Cardiac muscle cell (in vitro differentiated cells and primary cell): ENCODE data around the gene OR4D1. TPM values are rescaled to one million over a fixed set of nuclear protein-coding genes. Genes with fewer than 3 reads are reported as not detected.
A peak's percentile ranks its signal among the peaks of the same experiment; 100 is the strongest.

ENCODE experiments used
- DNase-seq, 2 donors: peaks; one replicate each; pipeline versions ENCODE4 v3.0.0 to v3.0.0-alpha.2; 2010 to 2017; ENCODE audit warnings: low read depth in 1 of 2, low spot score in 1 of 2
- H3K27ac ChIP-seq: fragments of 200-600 bp; sonication (generic); 2 replicates; pipeline ENCODE4 v1.5.1; 2016
- H3K27me3 ChIP-seq: fragments of 200-600 bp; sonication (generic); 2 replicates; pipeline ENCODE4 v1.6.0; 2016; ENCODE audit warnings: control low read depth
- H3K36me3 ChIP-seq: fragments of 200-600 bp; sonication (generic); 2 replicates; pipeline ENCODE4 v1.5.1; 2016; ENCODE audit warnings: control low read depth
- H3K4me1 ChIP-seq: fragments of 200-600 bp; sonication (generic); 2 replicates; pipeline ENCODE4 v1.8.1; 2017; ENCODE audit warnings: low read depth, mild to moderate bottlenecking, mixed run types
- H3K4me3 ChIP-seq: fragments of 200-600 bp; sonication (generic); 2 replicates; pipeline ENCODE4 v1.5.1; 2016; ENCODE audit warnings: mild to moderate bottlenecking
- H3K9me3 ChIP-seq: fragments of 200-600 bp; sonication (generic); 2 replicates; pipeline ENCODE4 v1.5.1; 2017; ENCODE audit warnings: low read depth, mild to moderate bottlenecking, control low read depth
- polyA plus RNA-seq: library from polyadenylated mRNA; unstranded; fragments of >200 nt; fragmentation: Nextera tagmentation; extraction: Ambion mirVana; gene quantifications from 2 replicates; pipeline ENCODE4 v1.2.1, GENCODE V29; 2016
- total RNA-seq: library from RNA; depleted of rRNA; stranded (reverse); fragments of >200 nt; gene quantifications from 2 replicates; pipeline ENCODE4 v1.2.3, GENCODE V29; 2016
- TF ChIP-seq, protein P1 (sequence below): IDR thresholded peaks from 2 replicates; pipeline ENCODE4 v1.5.1; 2012; ENCODE audit warnings: low read depth, mild to moderate bottlenecking, low read length

The OR4D1 gene
- total and polyA plus RNA-seq, 2 experiments from 2014 or later, result not detected

DNA sequence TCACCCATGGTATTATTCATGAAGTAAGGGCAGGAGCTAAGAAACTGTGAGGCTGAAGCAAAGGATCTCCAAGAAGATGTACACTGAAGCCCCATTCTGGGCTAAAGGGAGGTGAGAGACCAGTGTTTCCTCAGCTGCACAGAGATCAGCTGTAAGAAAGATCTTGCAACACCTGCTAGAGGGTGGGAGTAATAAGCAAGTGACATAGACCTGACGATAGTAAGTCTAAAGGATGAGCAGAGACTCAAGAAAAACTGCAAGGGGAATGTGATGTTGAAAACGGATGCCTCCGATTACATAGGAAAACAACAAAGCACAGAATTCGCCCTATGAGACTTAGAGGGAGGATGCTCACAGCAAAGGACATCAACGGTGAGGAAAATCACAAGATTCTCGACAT lies 18.5 kb downstream of the OR4D1 start, which contains the start of gene OR4D2:
Gene OR4D2, plus strand, starts transcription at position 301 of the 400 bp plus-strand sequence. CDS start 2,674 bp downstream, outside the sequence.
- peaks cover 56% of the 10 kb centered on the region for H3K27me3 ChIP-seq

DNA sequence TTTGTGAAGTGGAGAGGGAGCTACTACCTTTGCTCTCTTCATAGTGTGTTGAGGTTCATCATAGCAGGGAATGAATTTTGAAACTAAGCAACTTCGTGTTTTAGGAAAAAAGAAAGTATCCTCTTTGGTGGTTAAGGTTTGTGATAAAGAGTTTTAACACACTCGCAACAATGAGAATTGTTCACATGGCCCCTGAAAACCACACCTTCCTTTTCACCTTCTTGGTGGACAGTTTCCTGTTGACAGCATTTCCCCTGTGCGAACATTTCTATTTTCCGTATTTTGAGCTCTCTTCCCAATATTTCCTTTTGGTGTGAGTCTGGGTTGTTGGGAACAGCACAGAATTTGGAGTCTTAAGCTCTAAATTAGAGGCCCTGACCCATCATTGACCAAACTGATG lies 22.4 kb downstream of the OR4D1 start:
- no peaks in the 10 kb centered on the region for H3K36me3 ChIP-seq
- H3K27me3 ChIP-seq, result peaks cover 26% of the 10 kb centered on the region
- DNase-seq, result no peak
- TF ChIP-seq, protein P1, sequence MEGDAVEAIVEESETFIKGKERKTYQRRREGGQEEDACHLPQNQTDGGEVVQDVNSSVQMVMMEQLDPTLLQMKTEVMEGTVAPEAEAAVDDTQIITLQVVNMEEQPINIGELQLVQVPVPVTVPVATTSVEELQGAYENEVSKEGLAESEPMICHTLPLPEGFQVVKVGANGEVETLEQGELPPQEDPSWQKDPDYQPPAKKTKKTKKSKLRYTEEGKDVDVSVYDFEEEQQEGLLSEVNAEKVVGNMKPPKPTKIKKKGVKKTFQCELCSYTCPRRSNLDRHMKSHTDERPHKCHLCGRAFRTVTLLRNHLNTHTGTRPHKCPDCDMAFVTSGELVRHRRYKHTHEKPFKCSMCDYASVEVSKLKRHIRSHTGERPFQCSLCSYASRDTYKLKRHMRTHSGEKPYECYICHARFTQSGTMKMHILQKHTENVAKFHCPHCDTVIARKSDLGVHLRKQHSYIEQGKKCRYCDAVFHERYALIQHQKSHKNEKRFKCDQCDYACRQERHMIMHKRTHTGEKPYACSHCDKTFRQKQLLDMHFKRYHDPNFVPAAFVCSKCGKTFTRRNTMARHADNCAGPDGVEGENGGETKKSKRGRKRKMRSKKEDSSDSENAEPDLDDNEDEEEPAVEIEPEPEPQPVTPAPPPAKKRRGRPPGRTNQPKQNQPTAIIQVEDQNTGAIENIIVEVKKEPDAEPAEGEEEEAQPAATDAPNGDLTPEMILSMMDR, result no peak
- H3K4me3 ChIP-seq, result no peak overlapping the region
- H3K27ac ChIP-seq, result no peak overlapping the region
- H3K4me1 ChIP-seq, result no peaks in the 10 kb centered on the region
- no peaks in the 10 kb centered on the region for H3K9me3 ChIP-seq

More for the DNA sequence above, 18.5 kb downstream of the OR4D1 start, which contains the start of gene OR4D2:
- Histone ChIP-seq H3K27ac (no peak within 1 kb of the TSS), H3K9me3 (no peaks in the 10 kb centered on the region), H3K4me3 (no peak within 1 kb of the TSS), H3K36me3 (no peaks in the 10 kb centered on the region), H3K4me1 (no peaks in the 10 kb centered on the region)
- TF ChIP-seq, protein P1, result no peak
- DNase-seq, result no peak

DNA sequence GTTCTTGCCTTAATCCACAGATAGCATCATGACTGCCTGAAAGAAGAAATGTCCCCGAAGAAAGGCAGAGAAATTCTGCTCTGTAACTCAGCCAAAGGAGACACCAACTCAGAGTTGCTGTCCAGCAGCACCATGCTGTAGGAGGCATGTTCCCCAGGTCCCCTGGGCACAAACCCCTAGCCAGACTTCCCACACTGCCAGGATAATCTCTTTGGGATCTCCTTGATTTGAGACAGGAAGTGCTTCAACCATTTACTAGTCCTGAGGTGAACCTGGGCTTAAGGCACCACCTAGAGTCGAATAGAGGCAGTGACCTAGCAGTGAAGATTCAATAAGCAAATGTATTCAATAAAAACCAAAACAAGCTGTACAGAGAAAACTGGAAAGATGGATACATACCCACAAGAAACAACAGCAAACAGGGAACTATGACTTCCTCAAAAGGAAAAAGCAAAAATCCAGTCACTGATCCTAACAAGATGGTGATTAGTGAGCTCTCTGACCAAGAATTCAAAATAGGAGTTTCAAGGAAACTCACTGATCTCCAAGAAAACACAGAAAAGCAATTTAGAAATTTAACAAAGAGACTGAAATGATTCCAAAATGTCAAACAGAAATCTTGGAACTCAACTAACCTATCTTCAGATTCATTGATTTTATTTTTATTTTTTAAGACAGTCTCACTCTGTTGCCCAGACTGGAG lies 24.3 kb downstream of the OR4D1 start:
- peak; percentile 15 to 25 for DNase-seq
- no peaks in the 10 kb centered on the region for H3K9me3 ChIP-seq

DNA sequence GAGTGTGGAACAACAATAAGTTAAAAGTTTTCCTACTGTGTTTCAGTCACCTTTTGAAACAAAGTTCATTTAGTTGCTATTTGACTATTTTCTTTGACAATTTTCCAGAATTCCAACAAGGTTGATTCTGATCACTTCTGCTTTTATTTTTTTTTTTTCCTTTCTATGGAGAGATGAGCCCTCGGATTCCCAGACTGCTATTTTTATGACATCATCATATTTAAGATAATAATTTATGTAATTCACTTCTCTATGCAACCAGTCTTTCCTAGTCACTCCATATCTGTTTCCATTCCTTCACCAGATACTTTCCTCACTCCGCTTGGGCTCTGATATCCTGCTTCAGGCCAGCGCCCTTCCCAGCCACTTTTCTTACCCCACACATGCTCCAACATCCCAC lies 26.7 kb downstream of the OR4D1 start:
- H3K4me1 ChIP-seq, result no peaks in the 10 kb centered on the region
- no peak for DNase-seq
- peaks cover 10% of the 10 kb centered on the region for H3K27me3 ChIP-seq
- H3K4me3 ChIP-seq, result no peak overlapping the region
- no peak overlapping the region for H3K27ac ChIP-seq
- no peaks in the 10 kb centered on the region for H3K36me3 ChIP-seq
- no peaks in the 10 kb centered on the region for H3K9me3 ChIP-seq
- TF ChIP-seq, protein P1, result no peak

More for the DNA sequence above, 24.3 kb downstream of the OR4D1 start:
- Histone ChIP-seq H3K4me3 (no peak overlapping the region), H3K27ac (no peak overlapping the region), H3K4me1 (no peaks in the 10 kb centered on the region), H3K36me3 (no peaks in the 10 kb centered on the region), H3K27me3 (peaks cover 23% of the 10 kb centered on the region)
- TF ChIP-seq, protein P1, result peak; percentile 35

DNA sequence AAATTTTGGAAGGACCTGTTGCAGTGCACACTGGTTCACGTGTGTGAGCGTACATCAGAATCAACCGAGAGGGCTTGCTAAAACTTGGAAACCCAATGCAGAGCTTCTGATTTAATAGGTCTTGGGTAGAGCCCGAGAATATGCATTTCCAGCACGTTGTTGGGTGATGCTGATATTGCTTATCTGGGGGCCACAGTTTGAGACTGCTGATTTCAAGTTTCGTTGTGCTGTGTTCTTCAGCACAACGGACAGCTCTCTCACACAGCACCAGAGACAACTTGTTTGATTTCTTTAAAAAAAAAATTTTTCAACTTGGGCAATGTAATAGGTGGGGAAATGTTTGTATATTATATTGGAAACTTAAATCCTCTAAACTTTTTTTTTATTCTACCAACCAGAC lies 28.0 kb downstream of the OR4D1 start:
- no peaks in the 10 kb centered on the region for H3K4me1 ChIP-seq
- peak; percentile 37 to 39 for DNase-seq

More for the DNA sequence above, 28.0 kb downstream of the OR4D1 start:
- TF ChIP-seq, protein P1, result no peak
- H3K27ac ChIP-seq, result no peak overlapping the region
- no peaks in the 10 kb centered on the region for H3K36me3 ChIP-seq
- no peak overlapping the region for H3K4me3 ChIP-seq
- no peaks in the 10 kb centered on the region for H3K9me3 ChIP-seq
- H3K27me3 ChIP-seq, result no peaks in the 10 kb centered on the region
